ENCODE results near the gene FBXL5.

Gene FBXL5

DNA sequence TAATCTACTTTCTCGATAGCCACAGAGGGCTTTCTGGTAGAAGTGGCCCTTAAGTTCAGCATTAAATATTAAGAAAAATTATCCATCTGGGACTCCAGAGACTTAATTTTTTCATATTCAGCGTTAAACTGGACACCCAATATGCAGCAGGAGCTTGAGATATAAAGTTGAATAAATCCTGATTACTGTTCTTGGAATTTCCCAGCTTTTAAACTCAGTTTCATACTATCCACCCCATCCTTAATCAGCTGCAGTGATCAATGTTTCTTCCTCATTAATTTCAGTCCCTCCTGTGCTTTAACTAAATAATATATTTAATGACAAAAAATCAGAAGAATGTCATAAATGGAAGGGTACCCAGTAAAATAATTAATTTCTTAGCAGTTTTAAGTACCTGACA is 3.6 kb upstream of the FBXL5 start:
- TF ChIP-seq, protein P1, sequence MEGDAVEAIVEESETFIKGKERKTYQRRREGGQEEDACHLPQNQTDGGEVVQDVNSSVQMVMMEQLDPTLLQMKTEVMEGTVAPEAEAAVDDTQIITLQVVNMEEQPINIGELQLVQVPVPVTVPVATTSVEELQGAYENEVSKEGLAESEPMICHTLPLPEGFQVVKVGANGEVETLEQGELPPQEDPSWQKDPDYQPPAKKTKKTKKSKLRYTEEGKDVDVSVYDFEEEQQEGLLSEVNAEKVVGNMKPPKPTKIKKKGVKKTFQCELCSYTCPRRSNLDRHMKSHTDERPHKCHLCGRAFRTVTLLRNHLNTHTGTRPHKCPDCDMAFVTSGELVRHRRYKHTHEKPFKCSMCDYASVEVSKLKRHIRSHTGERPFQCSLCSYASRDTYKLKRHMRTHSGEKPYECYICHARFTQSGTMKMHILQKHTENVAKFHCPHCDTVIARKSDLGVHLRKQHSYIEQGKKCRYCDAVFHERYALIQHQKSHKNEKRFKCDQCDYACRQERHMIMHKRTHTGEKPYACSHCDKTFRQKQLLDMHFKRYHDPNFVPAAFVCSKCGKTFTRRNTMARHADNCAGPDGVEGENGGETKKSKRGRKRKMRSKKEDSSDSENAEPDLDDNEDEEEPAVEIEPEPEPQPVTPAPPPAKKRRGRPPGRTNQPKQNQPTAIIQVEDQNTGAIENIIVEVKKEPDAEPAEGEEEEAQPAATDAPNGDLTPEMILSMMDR (IDR thresholded peaks at IDR 0.05; ENCODE audit: control insufficient read depth, extremely low read depth, insufficient read depth): no peak
- no peak overlapping the region for H3K4me3 ChIP-seq (ENCODE audit: low read depth, low read length)
- no peak for DNase-seq (ENCODE audit: low read depth)

DNA sequence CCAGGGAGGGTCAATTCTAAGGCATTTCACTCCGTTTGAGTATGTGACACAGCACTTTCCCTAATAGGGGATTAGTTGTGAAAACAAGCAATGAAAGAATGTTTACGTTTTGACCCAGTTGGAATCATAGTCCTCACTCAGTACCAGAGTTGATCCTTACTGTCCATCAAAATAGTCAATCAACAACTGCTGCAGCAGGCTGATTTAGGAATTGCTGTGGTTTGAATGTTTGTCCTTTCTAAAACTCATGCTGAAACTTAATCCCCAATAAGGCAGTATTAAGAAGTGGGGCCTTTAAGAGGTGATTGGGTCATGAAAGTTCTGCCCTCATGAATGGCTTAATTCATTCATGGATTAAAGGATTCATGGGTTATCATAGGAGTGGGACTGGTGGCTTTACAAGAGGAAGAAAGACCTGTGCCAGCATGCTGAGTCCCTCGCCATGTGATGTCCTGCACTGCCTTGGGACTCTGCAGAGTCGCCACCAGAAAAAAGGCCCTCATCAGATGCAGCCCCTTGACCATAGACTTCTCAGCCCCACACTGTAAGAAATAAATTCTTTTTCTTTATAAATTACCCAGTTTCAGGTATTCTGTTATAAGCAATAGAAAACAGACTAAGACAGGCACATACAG is 3.1 kb upstream of the FBXL5 start:
- TF ChIP-seq, protein P1 (IDR thresholded peaks at IDR 0.05; ENCODE audit: control insufficient read depth, extremely low read depth, insufficient read depth): no peak
- no peak overlapping the region for H3K4me3 ChIP-seq (ENCODE audit: low read depth, low read length)
- no peak for DNase-seq (ENCODE audit: low read depth)

DNA sequence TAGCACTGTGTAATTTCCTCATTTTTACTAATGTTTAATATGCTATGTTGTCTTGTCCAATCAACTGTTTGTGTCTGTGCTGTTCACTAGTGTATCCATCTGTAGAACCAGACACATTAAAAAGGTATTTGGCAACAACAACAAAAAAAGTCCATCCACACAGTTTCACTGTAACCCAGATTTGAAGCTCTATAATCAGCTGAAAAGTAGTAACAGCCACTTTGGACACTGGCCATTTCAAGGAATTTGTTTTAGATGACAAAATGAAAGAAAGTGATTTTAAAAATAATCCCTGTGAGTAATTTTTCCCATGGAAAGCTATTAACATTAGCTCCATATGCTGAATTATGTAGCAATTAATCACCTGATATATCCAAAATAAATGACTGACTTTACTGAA is 2.2 kb upstream of the FBXL5 start:
- TF ChIP-seq, protein P1 (IDR thresholded peaks at IDR 0.05; ENCODE audit: control insufficient read depth, extremely low read depth, insufficient read depth): no peak
- H3K4me3 ChIP-seq (ENCODE audit: low read depth, low read length): no peak overlapping the region
- no peak for DNase-seq (ENCODE audit: low read depth)

DNA sequence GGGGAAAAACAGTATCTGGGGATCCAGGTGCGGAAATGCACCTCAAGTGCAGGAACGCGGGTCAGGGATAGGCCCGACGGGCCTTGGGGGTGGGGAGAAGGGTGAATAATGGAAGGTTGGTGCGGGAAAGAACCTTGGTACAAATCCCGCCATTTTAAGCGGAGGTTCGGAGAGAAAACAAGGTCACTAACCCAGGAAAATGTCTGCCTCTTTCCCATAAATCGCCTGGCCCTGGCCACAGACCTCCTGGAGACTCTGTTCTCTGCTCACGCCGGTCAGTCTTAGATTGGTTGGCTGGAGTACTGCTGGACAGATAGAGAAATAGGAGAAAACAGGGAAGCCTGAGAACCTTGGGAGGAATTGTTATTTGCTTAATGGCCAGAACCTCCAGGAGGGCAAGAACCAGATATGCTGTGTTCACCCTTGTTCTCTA is 897 bp upstream of the FBXL5 start:
- no peak for DNase-seq (ENCODE audit: low read depth)
- peak overlapping the region; percentile 86 for H3K4me3 ChIP-seq (ENCODE audit: low read depth, low read length)
- TF ChIP-seq, protein P1 (IDR thresholded peaks at IDR 0.05; ENCODE audit: control insufficient read depth, extremely low read depth, insufficient read depth): no peak

DNA sequence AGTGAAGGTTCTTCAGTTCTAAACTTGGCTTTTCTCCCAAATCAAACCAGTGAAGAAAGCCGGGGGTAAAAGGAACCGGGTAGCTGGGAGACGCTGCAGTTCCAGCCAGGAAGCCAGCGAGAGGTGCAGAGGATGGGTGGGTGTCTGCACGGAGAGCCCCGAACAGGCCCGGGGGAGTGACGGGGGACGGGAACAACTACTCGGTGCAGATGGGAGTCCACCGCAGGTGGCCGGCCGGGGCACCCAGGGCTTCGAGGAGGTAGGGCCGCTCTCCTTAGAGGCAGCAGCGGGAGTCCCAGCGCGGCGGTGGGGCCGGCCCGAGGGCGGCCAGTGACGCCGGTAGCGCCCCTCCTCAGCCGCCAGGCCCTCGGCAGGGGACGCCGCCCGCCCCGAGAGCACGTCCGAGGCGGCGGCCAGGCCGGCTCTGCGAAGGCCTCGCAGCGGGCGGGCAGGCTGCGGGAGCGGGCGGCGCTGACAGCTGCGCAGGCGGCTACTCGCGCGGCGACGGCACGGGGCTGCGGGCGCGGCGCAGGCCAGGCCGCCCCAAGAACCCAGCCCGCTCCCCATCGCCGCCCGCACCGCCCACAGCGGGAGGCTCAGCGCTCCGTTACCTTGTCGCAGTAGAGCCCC is 449 bp downstream of the FBXL5 start:
- H3K4me3 ChIP-seq (ENCODE audit: low read depth, low read length): peak overlapping the region; percentile 86
- DNase-seq (ENCODE audit: low read depth): no peak
- TF ChIP-seq, protein P1 (IDR thresholded peaks at IDR 0.05; ENCODE audit: control insufficient read depth, extremely low read depth, insufficient read depth): no peak

DNA sequence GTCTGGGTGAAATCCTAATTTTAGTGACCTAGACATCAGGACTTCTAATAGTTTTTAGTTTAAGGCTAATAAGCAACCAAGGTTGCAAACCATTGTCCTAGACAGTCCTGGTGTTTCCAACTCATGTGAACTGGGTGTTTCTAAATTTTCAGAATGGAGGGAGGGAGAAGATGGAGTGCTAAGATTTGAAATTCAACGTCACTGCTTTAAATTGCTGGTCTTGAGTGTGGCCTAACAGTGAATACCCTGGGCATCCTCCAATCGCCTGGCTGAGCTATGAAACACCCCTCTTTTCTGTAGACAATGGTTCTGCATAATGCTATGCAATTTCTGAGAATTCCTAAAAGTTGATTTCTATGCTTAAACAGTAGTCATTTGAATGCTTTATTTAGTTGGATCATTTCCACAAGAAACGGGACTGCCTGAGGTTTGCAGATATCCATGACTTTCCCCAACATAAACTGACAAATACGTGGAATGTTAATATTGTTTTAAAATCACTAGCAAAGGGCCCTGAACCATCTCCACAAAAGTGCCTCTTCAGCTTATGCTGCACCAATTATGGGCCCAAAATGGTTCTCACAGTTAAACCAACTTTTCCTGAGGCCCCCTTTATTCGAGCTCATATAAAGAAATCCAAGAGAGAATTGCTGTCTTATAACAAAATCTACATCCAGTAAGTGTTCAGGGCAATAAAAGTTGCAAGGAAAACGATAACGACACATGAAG is 1.1 kb downstream of the FBXL5 start:
- TF ChIP-seq, protein P1 (IDR thresholded peaks at IDR 0.05; ENCODE audit: control insufficient read depth, extremely low read depth, insufficient read depth): no peak
- DNase-seq (ENCODE audit: low read depth): peak; percentile 27
- peak overlapping the region; percentile 86 for H3K4me3 ChIP-seq (ENCODE audit: low read depth, low read length)

Measured in LNCaP clone FGC (cell line).